NCI-H2081 (cell line): ENCODE measurements around the gene ELP4.
A peak's percentile ranks its signal among the peaks of the same experiment; 100 is the strongest.

Source experiments
- DNase-seq, 2 experiments: peaks; one replicate each; lab custom pipeline; 2025; lab: John Stamatoyannopoulos, UW

The ELP4 gene

DNA sequence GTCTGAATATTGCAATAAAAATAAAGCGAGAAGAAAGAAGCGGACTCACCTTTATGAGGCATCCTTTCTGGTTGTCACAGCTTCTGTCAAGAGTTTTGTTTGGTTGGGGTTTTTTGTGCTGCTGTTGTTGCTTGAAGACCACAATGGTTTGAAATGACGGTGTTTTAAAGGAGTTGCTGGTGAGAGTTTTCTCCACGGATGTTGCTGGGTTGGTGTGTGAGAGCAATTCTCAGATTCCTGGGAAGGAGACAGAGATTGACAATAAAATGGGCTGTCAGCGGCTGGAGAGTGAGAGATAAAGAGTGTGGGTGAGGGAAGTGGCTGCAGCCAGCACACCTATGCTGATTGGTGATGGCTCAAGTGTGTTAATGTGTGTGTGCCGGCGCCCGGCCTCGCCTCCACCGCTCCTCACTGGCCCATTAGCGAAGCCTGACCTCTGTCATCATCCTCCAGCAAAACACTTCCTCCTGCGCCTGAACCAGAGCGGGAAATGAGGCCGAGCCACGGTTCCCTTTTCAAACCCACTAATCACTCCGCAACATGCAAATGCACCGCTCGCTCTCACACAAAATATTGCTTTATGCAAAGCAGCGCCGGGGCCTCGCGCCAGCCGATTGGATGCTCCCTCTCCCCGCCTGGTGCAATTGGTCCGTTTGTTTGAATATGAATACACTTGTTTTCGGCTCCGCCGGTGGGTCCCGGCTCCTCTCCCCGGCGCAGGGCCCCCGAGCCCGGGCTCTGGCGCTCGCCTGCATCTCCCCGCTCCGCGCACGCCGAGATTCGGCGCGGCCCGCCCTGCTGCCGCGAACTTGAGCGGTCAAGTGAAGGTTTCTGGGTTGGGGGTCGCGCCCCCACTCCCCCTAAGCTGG lies 301.4 kb downstream of the ELP4 start, which contains the start of gene PAX6:
TSS of gene PAX6 (minus strand) at position 544 of the 869 bp plus-strand sequence. CDS start 4,911 bp downstream, outside the sequence.
- DNase-seq: peak; percentile 95 to 98

DNA sequence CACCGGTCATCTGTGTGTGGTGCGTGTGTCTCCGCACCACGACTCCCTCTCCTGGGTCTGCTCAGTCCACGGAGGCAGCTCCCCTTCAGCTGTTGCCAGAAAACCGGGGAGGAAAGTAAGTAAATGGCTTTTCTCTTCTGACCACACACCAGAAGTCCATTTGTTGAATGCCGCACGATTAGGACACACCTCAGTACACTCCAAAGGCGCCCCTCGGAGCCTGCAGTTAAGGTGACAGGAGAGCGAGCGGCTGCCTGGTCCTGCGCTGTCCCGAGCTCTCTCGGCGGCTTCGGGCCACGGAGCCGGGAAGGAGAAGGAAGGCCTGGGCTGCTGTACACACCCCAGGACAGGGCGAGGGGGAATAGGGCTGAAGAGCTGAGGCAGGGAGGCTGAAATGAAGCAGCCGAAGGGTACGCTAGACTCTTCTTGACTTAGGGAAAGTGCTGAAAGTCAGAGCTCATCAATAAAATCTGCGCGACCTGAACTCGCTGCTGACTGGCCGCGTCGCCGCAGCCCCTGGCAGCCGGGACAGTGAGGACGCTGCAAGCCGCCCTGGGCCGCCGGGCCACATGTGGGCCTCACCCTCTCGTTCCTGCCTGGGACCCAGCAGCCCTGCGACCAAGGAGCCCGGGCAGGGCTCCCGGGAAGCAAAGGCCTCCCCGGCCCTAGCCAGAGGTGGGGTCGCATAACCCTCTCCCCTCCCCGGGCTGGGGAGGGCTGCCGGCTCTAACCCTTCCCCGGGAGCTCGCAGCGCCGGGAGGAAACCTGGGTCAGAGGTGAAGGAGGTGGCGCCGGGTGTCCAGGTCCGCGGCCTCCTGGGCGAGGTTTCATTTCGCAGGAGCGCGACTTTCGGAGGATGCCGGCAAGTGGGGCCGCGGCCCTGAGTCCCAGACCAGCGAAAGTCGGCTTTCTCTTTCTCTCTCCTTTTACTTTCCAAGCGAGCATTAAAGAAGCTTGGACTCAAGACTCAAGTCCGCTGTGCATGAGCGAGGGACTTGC lies 303.1 kb downstream of the ELP4 start:
- peak in 1 of 2 experiments; percentile 51 for DNase-seq

- DNase-seq: no peak
These were observed 304.0 kb downstream of the ELP4 start for GRCh38 chr11:31813391-31814175.

- DNase-seq: no peak
These were observed 304.8 kb downstream of the ELP4 start for GRCh38 chr11:31814176-31814868.

DNA sequence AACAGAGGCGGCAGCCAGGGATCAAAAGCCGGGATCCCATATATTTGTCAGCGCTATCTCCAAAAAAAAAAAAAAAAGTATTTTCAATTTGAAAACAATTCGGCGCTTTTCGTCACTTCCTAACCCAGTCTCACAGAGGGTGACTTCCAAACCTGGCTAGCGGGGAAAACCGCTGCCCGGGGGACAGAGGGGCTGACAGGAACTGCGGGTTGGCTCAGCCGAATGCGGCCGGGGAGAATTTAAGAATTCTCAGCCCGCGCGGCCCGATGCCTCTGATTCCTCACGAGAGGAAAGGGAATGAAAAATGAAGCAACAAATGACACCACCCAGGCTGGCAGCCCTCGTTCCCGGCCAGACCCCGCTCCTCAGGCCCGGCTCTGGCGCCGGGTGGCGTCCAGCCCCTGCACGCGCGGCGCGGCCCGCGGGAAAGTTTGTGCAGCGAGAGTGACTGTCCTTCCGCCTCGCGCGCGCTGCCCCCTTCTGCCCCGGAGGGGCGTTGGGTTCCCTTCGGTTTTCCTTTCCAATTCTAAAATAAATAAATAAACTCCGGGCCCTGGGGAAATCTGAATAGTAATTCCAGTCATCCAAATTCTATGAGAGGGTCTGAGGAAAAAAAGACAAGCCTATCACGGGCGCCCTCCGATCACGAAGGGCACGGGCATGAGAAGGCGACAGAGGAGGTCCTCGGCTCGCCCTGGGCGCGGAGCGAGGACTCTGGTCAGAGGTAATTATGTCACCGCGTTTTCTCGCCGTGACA lies 306.3 kb downstream of the ELP4 start:
- DNase-seq: no peak

- peak in 1 of 2 experiments; percentile 20 for DNase-seq
These were observed 307.0 kb downstream of the ELP4 start for GRCh38 chr11:31816468-31817053.

- peak in 1 of 2 experiments; percentile 50 for DNase-seq
These were observed 307.6 kb downstream of the ELP4 start for GRCh38 chr11:31817054-31817620.

GRCh38 chr11:31817621-31818424 lies 308.3 kb downstream of the ELP4 start:
- DNase-seq: no peak

GRCh38 chr11:31818425-31818755 lies 308.8 kb downstream of the ELP4 start:
- DNase-seq: no peak

- no peak for DNase-seq
These were observed 309.3 kb downstream of the ELP4 start for GRCh38 chr11:31818874-31819331.

DNA sequence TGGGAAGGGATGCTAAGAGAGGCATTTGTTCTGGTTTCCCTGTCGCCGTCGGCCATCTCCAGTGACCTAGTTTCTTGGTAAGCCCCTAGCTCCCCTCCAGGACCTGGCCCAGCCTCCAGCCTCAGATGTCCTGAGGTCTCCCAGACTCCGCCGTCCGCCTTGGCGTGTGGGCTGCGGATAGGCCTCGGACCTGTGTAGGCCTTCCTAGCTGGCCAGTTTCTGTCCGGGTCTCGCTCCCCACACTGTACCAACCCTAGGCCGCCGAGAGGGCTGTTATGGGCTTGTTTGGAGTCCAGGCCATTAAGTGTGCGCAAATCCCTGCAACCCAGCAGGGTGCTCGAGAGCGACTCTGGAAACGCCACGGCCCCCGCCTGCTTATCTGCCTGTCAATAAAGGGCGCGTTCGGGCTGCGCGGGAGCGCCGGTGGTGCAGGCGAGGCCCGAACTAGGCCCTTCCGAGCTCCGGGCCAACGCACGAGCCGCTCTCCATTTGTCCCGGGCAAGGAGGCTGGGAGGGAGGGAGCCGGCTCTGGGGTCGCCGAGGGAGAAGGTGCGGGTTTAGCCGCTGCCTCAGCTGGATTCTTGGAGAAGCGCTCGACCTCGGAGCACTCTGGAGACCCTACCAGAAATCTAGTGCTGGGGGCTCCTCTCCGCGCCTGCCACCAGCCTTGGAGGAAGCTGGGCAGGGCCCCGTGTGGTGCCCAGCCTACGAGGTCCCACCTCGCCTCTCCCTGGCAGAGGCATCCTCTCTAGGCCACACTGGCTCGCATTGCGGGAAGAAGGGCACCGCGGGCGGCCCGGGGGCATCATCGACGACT lies 310.3 kb downstream of the ELP4 start:
- no peak for DNase-seq

DNA sequence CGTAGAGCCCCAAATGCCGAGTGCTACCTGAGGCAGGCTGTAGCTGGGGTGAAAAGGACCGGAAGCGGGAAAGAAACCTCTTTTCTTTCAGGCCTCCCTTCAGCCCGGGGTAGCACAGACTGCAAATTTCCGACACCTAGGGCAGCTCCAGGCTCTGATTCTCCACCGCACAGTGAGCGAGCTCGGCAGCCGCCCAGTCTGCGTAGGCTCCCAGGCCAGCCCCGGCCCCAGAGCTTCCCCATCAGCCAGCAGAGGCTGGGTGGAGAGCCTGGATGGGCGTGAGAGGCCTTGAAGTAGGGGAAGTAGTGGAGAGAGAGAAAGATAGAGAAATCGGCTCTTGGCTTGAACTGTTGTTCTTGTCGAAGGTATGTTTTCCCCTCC lies 310.9 kb downstream of the ELP4 start:
- no peak for DNase-seq

DNA sequence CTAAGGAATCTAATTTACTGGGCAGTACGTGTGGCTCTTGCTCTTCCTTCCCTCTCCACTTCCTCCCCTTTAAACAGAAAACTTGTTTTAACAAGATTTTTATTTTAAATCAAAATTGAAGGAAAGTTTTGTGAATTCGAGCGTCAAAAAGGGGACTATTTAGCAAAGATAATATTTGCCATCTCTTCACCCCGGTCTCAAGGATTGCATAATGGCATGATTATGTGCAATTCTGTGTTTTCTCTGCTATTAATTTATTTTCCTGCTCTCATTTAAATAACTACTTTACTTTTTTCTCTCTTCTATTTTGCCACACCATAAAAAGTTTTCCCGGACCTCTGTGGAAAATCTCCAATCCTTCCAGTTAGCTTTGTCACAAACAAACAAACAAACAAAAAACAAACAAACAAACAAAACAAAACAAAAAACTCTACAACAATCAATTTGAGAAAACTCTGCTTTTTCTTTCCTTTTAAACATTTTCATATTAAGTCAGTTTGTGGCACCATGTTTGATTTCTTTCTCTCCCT lies 311.7 kb downstream of the ELP4 start:
- no peak for DNase-seq

DNA sequence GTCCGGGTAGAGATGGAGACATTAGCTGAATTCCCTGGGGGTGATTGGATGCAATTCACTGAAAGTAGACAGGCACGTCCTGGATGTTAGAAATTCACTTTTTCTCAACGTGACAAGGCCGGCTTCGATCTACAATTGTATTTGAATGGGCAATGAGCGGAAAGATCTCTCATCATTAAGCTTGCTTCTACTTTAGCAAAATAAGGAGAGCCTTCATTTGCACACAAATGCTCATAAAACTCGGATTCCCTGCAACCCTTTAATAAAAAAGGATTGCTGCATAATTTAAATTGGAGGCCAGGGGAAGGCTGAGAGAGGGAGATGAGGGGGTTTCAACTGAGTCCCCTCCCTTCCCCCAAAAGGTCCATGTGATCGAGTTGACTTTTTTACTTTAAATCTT lies 312.2 kb downstream of the ELP4 start:
- no peak for DNase-seq

- DNase-seq: no peak
These were observed 312.8 kb downstream of the ELP4 start for GRCh38 chr11:31822175-31822926.

GRCh38 chr11:31822927-31823643 lies 313.5 kb downstream of the ELP4 start:
- no peak for DNase-seq
